HG02623 (cell line): ENCODE results near the gene BAHCC1.

ENCODE experiments used
- ATAC-seq: cut with Tn5 transposase; IDR thresholded peaks from one replicate; pipeline ENCODE4 v1.9.1; 2021; ENCODE audit warnings: moderate library complexity; ENCODE audit not compliant: unreplicated experiment

The BAHCC1 gene

GRCh38 chr17:81437191-81437651 lies 42.0 kb downstream of the BAHCC1 start:
- ATAC-seq: no peak

- no peak for ATAC-seq
Measured at GRCh38 chr17:81438007-81438659, 42.9 kb downstream of the BAHCC1 start.

- ATAC-seq: no peak
Measured at GRCh38 chr17:81438688-81439087, 43.4 kb downstream of the BAHCC1 start.

GRCh38 chr17:81440051-81440471 lies 44.8 kb downstream of the BAHCC1 start:
- ATAC-seq: no peak

- ATAC-seq: no peak
Measured at GRCh38 chr17:81440511-81441244, 45.4 kb downstream of the BAHCC1 start.

GRCh38 chr17:81442791-81443190 lies 47.5 kb downstream of the BAHCC1 start:
- ATAC-seq: no peak

GRCh38 chr17:81443269-81443668 lies 48.0 kb downstream of the BAHCC1 start:
- ATAC-seq: no peak

- no peak for ATAC-seq
Measured at GRCh38 chr17:81444610-81445339, 49.5 kb downstream of the BAHCC1 start.

- ATAC-seq: no peak
Measured at GRCh38 chr17:81445642-81446503, 50.6 kb downstream of the BAHCC1 start.

- no peak for ATAC-seq
Measured at GRCh38 chr17:81447331-81447933, 52.2 kb downstream of the BAHCC1 start.

- no peak for ATAC-seq
Measured at GRCh38 chr17:81448442-81448841, 53.2 kb downstream of the BAHCC1 start.

GRCh38 chr17:81448950-81449349 lies 53.7 kb downstream of the BAHCC1 start:
- no peak for ATAC-seq

GRCh38 chr17:81449351-81449750 lies 54.1 kb downstream of the BAHCC1 start:
- ATAC-seq: no peak

- ATAC-seq: no peak
Measured at GRCh38 chr17:81451823-81452222, 56.6 kb downstream of the BAHCC1 start.

- no peak for ATAC-seq
Measured at GRCh38 chr17:81452551-81452950, 57.3 kb downstream of the BAHCC1 start.

- no peak for ATAC-seq
Measured at GRCh38 chr17:81453076-81453475, 57.8 kb downstream of the BAHCC1 start.

- ATAC-seq: no peak
Measured at GRCh38 chr17:81453712-81454111, 58.5 kb downstream of the BAHCC1 start.

- no peak for ATAC-seq
Measured at GRCh38 chr17:81454473-81454872, 59.2 kb downstream of the BAHCC1 start.

GRCh38 chr17:81455387-81455786 lies 60.1 kb downstream of the BAHCC1 start:
- no peak for ATAC-seq

GRCh38 chr17:81456091-81456490 lies 60.8 kb downstream of the BAHCC1 start:
- ATAC-seq: no peak
